ENCODE measurements around the gene FGD3. TPM values are rescaled to one million over a fixed set of nuclear protein-coding genes. Genes with fewer than 3 reads are reported as not detected.

Gene FGD3
- total and polyA plus RNA-seq, 4 donors = 6.1 to 45.9 (median 17.6) TPM

- no peak for ATAC-seq (ENCODE audit: insufficient read depth, low FRiP score)
- no peak overlapping the region for H3K9ac ChIP-seq (ENCODE audit: insufficient read depth in 1 of 2, low read length in 2 of 2)
- WGBS, 2 donors = 90 to 92% methylated on average over 12 of the region's 12 CpGs
- TF ChIP-seq CTCF (IDR thresholded peaks at IDR 0.05; ENCODE audit: control extremely low read depth, extremely low read depth) = no peak
- H3K4me3 ChIP-seq = no peak overlapping the region
- H3K27ac ChIP-seq (ENCODE audit: low read depth in 1 of 2, low read length in 1 of 2) = no peak overlapping the region
- H3K27me3 ChIP-seq (ENCODE audit: control insufficient read depth in 3 of 3, insufficient read depth in 3 of 3, low read length in 2 of 3) = no peaks in the 10 kb centered on the region
- DNase-seq = no peak
- H3K9me3 ChIP-seq (ENCODE audit: control insufficient read depth in 4 of 4, insufficient read depth in 3 of 4, low read length in 3 of 4) = no peaks in the 10 kb centered on the region
- H3K36me3 ChIP-seq (ENCODE audit: control insufficient read depth in 4 of 4, insufficient read depth in 4 of 4, low read length in 4 of 4) = no peaks in the 10 kb centered on the region
- peaks cover 0 to 10% (median 6%) of the 10 kb centered on the region in 5 donors for H3K4me1 ChIP-seq (ENCODE audit: control insufficient read depth in 5 of 5, insufficient read depth in 5 of 5, low read length in 5 of 5)
Observed at GRCh38 chr9:93076101-93076791, 128.9 kb downstream of the FGD3 start.

GRCh38 chr9:93076792-93077128 lies 129.4 kb downstream of the FGD3 start:
- no peak for DNase-seq
- WGBS, 2 donors = 96 to 99% methylated on average over 2 of the region's 2 CpGs
- Histone ChIP-seq H3K4me1 (ENCODE audit: control insufficient read depth in 5 of 5, insufficient read depth in 5 of 5, low read length in 5 of 5) (peaks cover 0 to 10% (median 6%) of the 10 kb centered on the region in 5 donors), H3K4me3 (no peak overlapping the region), H3K36me3 (ENCODE audit: control insufficient read depth in 4 of 4, insufficient read depth in 4 of 4, low read length in 4 of 4) (no peaks in the 10 kb centered on the region), H3K9me3 (ENCODE audit: control insufficient read depth in 4 of 4, insufficient read depth in 3 of 4, low read length in 3 of 4) (no peaks in the 10 kb centered on the region), H3K27ac (ENCODE audit: low read depth in 1 of 2, low read length in 1 of 2) (no peak overlapping the region), H3K9ac (ENCODE audit: insufficient read depth in 1 of 2, low read length in 2 of 2) (no peak overlapping the region), H3K27me3 (ENCODE audit: control insufficient read depth in 3 of 3, insufficient read depth in 3 of 3, low read length in 2 of 3) (no peaks in the 10 kb centered on the region)
- no peak for ATAC-seq (ENCODE audit: insufficient read depth, low FRiP score)
- TF ChIP-seq CTCF (IDR thresholded peaks at IDR 0.05; ENCODE audit: control extremely low read depth, extremely low read depth) = no peak

GRCh38 chr9:93077367-93077766 lies 130.0 kb downstream of the FGD3 start:
- no peak for TF ChIP-seq CTCF (IDR thresholded peaks at IDR 0.05; ENCODE audit: control extremely low read depth, extremely low read depth)

GRCh38 chr9:93077811-93078210 lies 130.5 kb downstream of the FGD3 start:
- DNase-seq (no peak), ATAC-seq (ENCODE audit: insufficient read depth, low FRiP score) (no peak)
- Histone ChIP-seq H3K9me3 (ENCODE audit: control insufficient read depth in 4 of 4, insufficient read depth in 3 of 4, low read length in 3 of 4) (no peaks in the 10 kb centered on the region), H3K9ac (ENCODE audit: insufficient read depth in 1 of 2, low read length in 2 of 2) (no peak overlapping the region), H3K27ac (ENCODE audit: low read depth in 1 of 2, low read length in 1 of 2) (no peak overlapping the region), H3K36me3 (ENCODE audit: control insufficient read depth in 4 of 4, insufficient read depth in 4 of 4, low read length in 4 of 4) (no peaks in the 10 kb centered on the region), H3K4me1 (ENCODE audit: control insufficient read depth in 5 of 5, insufficient read depth in 5 of 5, low read length in 5 of 5) (peaks cover 0 to 5% (median 2%) of the 10 kb centered on the region in 5 donors), H3K27me3 (ENCODE audit: control insufficient read depth in 3 of 3, insufficient read depth in 3 of 3, low read length in 2 of 3) (no peaks in the 10 kb centered on the region), H3K4me3 (no peak overlapping the region)
- TF ChIP-seq CTCF (IDR thresholded peaks at IDR 0.05; ENCODE audit: control extremely low read depth, extremely low read depth) = no peak
- 96 to 99% methylated on average over 16 of the region's 16 CpGs for WGBS, 2 donors

More at GRCh38 chr9:93077367-93077766, 130.0 kb downstream of the FGD3 start:
- no peak overlapping the region for H3K4me3 ChIP-seq
- H3K36me3 ChIP-seq (ENCODE audit: control insufficient read depth in 4 of 4, insufficient read depth in 4 of 4, low read length in 4 of 4) = no peaks in the 10 kb centered on the region
- H3K9me3 ChIP-seq (ENCODE audit: control insufficient read depth in 4 of 4, insufficient read depth in 3 of 4, low read length in 3 of 4) = no peaks in the 10 kb centered on the region
- DNase-seq = no peak
- no peak for ATAC-seq (ENCODE audit: insufficient read depth, low FRiP score)
- H3K4me1 ChIP-seq (ENCODE audit: control insufficient read depth in 5 of 5, insufficient read depth in 5 of 5, low read length in 5 of 5) = peaks cover 0 to 7% (median 3%) of the 10 kb centered on the region in 5 donors
- 100% methylated on average over 1 of the region's 1 CpG for WGBS, 2 donors
- no peak overlapping the region for H3K27ac ChIP-seq (ENCODE audit: low read depth in 1 of 2, low read length in 1 of 2)
- H3K27me3 ChIP-seq (ENCODE audit: control insufficient read depth in 3 of 3, insufficient read depth in 3 of 3, low read length in 2 of 3) = no peaks in the 10 kb centered on the region
- H3K9ac ChIP-seq (ENCODE audit: insufficient read depth in 1 of 2, low read length in 2 of 2) = no peak overlapping the region

Data from lung (tissue), 12 donors.